Psoas muscle (tissue), 8 donors: Measurements from ENCODE around the gene BOK. TPM values are rescaled to one million over a fixed set of nuclear protein-coding genes. Genes with fewer than 3 reads are reported as not detected.

Experiments
- ATAC-seq, 4 donors: fragments of 200-7000 bp; cut with Tn5 transposase; one replicate each; pipeline ENCODE4 v1.9.1; 2020; ENCODE audit warnings: moderate library complexity in 3 of 4, mild to moderate bottlenecking in 2 of 4
- DNase-seq, 2 donors: peaks; one replicate each; pipeline ENCODE4 v3.0.0-alpha.2; 2020
- H3K27ac ChIP-seq: fragments of 200-600 bp; one replicate; pipeline ENCODE4 v1.8.0; 2022
- H3K27me3 ChIP-seq, 3 donors: fragments of 200-600 bp in 1 of 3; one replicate each; pipeline versions ENCODE4 v1.6.1 to v1.8.0; 2013 to 2022; ENCODE audit warnings: low read length in 2 of 3, mild to moderate bottlenecking in 2 of 3, moderate library complexity in 1 of 3; ENCODE audit not compliant: insufficient read depth in 3 of 3
- H3K36me3 ChIP-seq, 2 donors: fragments of 200-600 bp in 1 of 2; one replicate each; pipeline versions ENCODE4 v1.6.1 to v1.8.0; 2013 to 2022; ENCODE audit warnings: low read depth in 1 of 2, mild to moderate bottlenecking in 1 of 2, moderate library complexity in 1 of 2; ENCODE audit not compliant: insufficient read depth in 1 of 2
- H3K4me1 ChIP-seq: fragments of 200-600 bp; one replicate; pipeline ENCODE4 v1.8.0; 2022
- H3K4me3 ChIP-seq: fragments of 200-600 bp; one replicate; pipeline ENCODE4 v1.8.0; 2022; ENCODE audit warnings: mild to moderate bottlenecking
- H3K9me3 ChIP-seq: fragments of 200-600 bp; one replicate; pipeline ENCODE4 v1.8.0; 2022
- WGBS, 3 donors: extraction: QIAGEN DNeasy Blood & Tissue Kit; methylation state at CpG; one replicate each; pipeline versions ENCODE4 v1.1.6 to v1.1.7; 2013; 5-methylcytosine and 5-hydroxymethylcytosine counted together
- intact Hi-C, 2 donors: fragments of 100-400 bp; cut with DNase I; formaldehyde crosslinking; loops; one replicate each; pipeline versions ENCODE4 v1.11.0 to v1.14.2; 2022
- polyA plus RNA-seq, 3 donors: library from polyadenylated mRNA; stranded (reverse); fragments of 200-250 nt; gene quantifications; one replicate each; pipeline ENCODE4 v1.2.3, GENCODE V29; 2013
- total RNA-seq, 4 donors: library from RNA; stranded (reverse); fragmentation: NEBNext Ultra II Directional in 2 of 4; extraction: Animal tissue kit (Norgen Biotek cat#: 25700) in 2 of 4; gene quantifications; one replicate each; pipeline versions ENCODE4 v1.2.1 to v1.2.4, GENCODE V29; 2021 to 2023
- TF ChIP-seq, protein P1 (sequence below): fragments of 200-600 bp; IDR thresholded peaks from one replicate; pipeline ENCODE4 v1.8.0; 2022; ENCODE audit warnings: antibody characterized with exemption
- donor health status: healthy with polysubstance abuse.
- donor health status: DM: no; HTN: no; CAD: no; lungs with moderate emphysema.
- donor health status: Bipolar disorder and iron deficiency.
- donor health status: healthy.
- donor health status: DM: yes; HTN: yes; CAD: no.
- donor health status: DM: no; HTN: no; CAD: no.
- donor health status: DM: no; HTN: no; CAD: no.
- donor health status: DM: yes; HTN: yes; CAD: no.

Gene BOK
- total and polyA plus RNA-seq, 7 donors: 1.3 to 12.8 (median 3.6) TPM

DNA sequence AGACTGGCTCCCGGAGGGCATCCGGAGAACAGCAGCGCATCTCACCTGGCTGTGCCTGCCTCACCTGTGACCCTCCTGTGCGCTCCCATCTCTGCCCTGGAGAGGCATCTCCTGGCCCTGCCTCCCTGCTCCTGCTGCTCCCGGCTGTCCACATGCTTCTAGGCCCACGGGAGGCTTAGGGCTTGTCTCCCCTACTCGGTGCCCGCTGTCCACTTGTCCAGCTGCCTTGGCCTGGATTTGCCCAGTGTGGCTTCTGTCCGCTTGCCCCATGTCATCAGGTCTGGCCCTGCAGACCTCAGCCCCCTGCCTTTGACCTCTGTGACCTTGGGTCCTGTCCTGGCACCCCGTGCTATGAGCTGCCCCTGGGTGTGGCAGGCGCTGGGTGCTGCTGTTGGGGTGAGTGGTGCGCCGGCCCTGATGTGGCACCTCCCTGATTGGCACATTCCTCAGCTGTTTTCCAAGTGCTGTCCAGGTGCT, 4.5 kb downstream of the BOK start:
- Histone ChIP-seq H3K4me1 (peaks cover 11% of the 10 kb centered on the region), H3K27me3 (peaks cover 0 to 26% (median 10%) of the 10 kb centered on the region in 3 donors), H3K9me3 (no peaks in the 10 kb centered on the region), H3K4me3 (no peak overlapping the region), H3K27ac (no peak overlapping the region), H3K36me3 (no peaks in the 10 kb centered on the region)
- no peak for ATAC-seq
- 76 to 84% (median 80%) methylated on average over 13 of the region's 13 CpGs for WGBS, 3 donors
- DNase-seq: peak in 1 of 2 donors; percentile 46
- intact Hi-C loops: no loop called here
- TF ChIP-seq, protein P1, sequence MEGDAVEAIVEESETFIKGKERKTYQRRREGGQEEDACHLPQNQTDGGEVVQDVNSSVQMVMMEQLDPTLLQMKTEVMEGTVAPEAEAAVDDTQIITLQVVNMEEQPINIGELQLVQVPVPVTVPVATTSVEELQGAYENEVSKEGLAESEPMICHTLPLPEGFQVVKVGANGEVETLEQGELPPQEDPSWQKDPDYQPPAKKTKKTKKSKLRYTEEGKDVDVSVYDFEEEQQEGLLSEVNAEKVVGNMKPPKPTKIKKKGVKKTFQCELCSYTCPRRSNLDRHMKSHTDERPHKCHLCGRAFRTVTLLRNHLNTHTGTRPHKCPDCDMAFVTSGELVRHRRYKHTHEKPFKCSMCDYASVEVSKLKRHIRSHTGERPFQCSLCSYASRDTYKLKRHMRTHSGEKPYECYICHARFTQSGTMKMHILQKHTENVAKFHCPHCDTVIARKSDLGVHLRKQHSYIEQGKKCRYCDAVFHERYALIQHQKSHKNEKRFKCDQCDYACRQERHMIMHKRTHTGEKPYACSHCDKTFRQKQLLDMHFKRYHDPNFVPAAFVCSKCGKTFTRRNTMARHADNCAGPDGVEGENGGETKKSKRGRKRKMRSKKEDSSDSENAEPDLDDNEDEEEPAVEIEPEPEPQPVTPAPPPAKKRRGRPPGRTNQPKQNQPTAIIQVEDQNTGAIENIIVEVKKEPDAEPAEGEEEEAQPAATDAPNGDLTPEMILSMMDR: no peak

DNA sequence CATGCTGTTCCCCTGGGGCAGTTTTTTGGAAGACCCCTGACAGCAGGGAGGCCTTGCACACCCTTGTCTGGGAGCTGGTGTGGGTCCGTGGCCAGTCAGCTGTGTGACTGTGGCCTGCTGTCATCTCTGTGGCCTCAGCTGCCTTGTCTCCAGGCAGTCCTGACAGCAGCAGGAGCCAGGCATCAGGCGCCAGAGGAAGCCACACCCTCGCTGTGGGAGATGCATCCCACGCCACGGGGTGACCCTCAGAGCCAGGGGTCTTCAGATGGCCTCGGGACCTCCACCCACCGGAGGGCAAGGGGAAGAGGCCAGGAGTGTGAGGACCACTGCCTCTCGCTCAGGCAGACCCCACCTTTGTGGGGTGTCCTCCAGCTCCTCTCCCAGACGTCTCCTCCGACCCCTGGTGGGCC, 5.0 kb downstream of the BOK start:
- intact Hi-C loops: no loop called here
- H3K4me3 ChIP-seq: no peak overlapping the region
- no peak overlapping the region for H3K27ac ChIP-seq
- H3K9me3 ChIP-seq: no peaks in the 10 kb centered on the region
- peaks cover 0 to 21% (median 10%) of the 10 kb centered on the region in 3 donors for H3K27me3 ChIP-seq
- ATAC-seq: no peak
- H3K36me3 ChIP-seq: no peaks in the 10 kb centered on the region
- H3K4me1 ChIP-seq: peaks cover 11% of the 10 kb centered on the region
- TF ChIP-seq, protein P1: no peak
- no peak for DNase-seq
- WGBS, 3 donors: 75 to 79% (median 79%) methylated on average over 9 to 10 of the region's 10 CpGs

DNA sequence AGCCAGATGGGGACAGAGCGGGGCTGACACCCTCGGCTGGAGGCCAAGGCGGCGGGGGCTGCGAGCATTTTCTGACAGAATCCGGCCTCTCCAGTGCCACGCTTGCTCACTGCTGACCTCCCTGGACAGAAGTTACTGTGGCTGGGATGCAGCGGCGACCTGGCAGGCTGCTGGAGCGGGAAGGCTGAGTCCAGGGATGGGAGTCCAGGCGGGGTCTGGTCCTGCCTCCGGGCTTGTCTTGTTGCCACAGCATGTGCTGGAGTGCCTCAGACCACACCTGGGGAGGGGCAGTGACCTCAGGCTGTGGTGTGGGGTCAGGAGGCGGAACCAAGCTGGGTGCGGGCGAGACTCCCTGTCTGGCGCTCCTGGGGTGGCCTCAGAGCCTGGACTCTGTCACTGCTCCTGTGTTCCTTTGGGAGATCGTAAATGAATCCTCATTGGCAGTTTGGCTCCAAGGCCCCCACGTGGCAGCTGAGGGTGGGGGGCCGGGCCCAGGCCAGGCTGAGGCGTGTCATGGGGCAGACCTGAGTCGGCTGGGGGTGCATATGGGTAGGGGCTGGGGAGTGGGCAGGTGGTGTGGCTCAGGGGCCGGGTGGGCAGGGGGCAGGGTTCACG, 5.5 kb downstream of the BOK start:
- no peaks in the 10 kb centered on the region for H3K36me3 ChIP-seq
- H3K4me1 ChIP-seq: peaks cover 11% of the 10 kb centered on the region
- peaks cover 0 to 16% (median 8%) of the 10 kb centered on the region in 3 donors for H3K27me3 ChIP-seq
- intact Hi-C loops: no loop called here
- H3K27ac ChIP-seq: no peak overlapping the region
- no peaks in the 10 kb centered on the region for H3K9me3 ChIP-seq
- H3K4me3 ChIP-seq: no peak overlapping the region
- TF ChIP-seq, protein P1: no peak
- DNase-seq (peak in 1 of 2 donors; percentile 48), ATAC-seq (no peak)
- WGBS, 3 donors: 82 to 84% (median 83%) methylated on average over 20 to 23 of the region's 23 CpGs

DNA sequence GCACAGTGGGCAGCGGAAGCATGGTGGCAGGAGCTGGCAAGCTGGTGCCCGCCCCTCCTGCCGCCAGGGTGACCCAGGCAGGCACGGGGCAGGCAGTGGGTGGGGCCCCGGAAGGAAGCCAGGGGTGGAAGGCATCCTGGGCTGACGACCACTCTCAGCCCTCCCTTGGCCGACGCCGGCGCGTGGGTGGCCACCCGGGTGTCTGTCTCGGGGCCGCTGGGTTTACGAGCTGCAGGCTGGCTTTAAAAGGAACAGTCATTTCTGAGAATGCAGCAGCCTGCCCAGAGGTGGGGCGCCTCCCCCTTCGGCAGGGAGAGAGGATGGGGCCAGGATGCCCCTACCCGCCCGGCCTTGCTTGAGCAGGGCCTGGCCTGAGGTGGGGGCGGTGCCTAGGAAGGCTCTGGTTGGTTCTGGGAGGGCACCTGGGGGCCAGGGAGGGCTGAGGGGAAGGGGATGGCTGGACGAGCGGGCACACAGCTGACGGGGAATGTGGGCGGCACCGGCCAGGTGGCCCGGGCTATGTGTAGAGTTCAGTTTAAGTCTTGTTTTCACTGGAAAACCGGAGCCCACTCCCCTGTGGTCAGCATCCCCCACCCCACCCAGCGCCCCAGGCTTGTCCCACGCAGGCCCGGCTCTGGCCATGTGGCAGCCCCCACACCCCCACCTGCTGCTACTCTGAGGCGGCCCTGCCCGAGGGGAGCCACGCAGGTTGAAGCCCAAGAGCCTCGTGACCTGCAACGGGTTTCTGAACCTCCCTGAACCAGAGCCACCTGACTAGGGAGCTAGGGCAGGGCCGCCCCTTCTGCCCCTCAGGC, 6.3 kb downstream of the BOK start:
- Histone ChIP-seq H3K4me3 (no peak overlapping the region), H3K9me3 (no peaks in the 10 kb centered on the region), H3K27ac (no peak overlapping the region), H3K27me3 (peaks cover 0 to 9% (median 2%) of the 10 kb centered on the region in 3 donors), H3K4me1 (peaks cover 5% of the 10 kb centered on the region), H3K36me3 (no peaks in the 10 kb centered on the region)
- 72 to 82% (median 78%) methylated on average over 32 to 36 of the region's 36 CpGs for WGBS, 3 donors
- intact Hi-C loops: no loop called here
- DNase-seq: peak in 1 of 2 donors; percentile 42
- TF ChIP-seq, protein P1: no peak
- no peak for ATAC-seq
